Neural cell (in vitro differentiated cells): ENCODE results near the gene MAPK10. TPM values are rescaled to one million over a fixed set of nuclear protein-coding genes. Genes with fewer than 3 reads are reported as not detected.

Experiments
- H2AFZ ChIP-seq: fragments of 200-600, 300-800 bp; sonication (generic), shearing (Covaris generic); 2 replicates; pipeline ENCODE4 v1.6.0; 2014; ENCODE audit warnings: low read depth, mild to moderate bottlenecking, antibody characterized with exemption, low read length, moderate library complexity
- H3F3A ChIP-seq: fragments of 200-600 bp; shearing (Covaris generic); 2 replicates; pipeline ENCODE4 v1.6.1; 2016; ENCODE audit warnings: mild to moderate bottlenecking, moderate library complexity, mixed read lengths, antibody characterized with exemption, low read length; ENCODE audit not compliant: insufficient read depth, poor library complexity, severe bottlenecking
- H3K27ac ChIP-seq: fragments of 200-600, 300-800 bp; sonication (generic), shearing (Covaris generic); 2 replicates; pipeline ENCODE4 v1.5.1; 2014; ENCODE audit warnings: mild to moderate bottlenecking, low read length, moderate library complexity
- H3K27me3 ChIP-seq: fragments of 300-800, 200-600 bp; sonication (generic), shearing (Covaris generic); 2 replicates; pipeline ENCODE4 v1.6.0; 2014; ENCODE audit warnings: mild to moderate bottlenecking, low read depth, low read length, moderate library complexity; ENCODE audit not compliant: insufficient read depth
- H3K36me3 ChIP-seq: fragments of 300-800, 200-600 bp; sonication (generic), shearing (Covaris generic); 2 replicates; pipeline ENCODE4 v1.5.1; 2014; ENCODE audit warnings: mild to moderate bottlenecking, antibody characterized with exemption, low read length, moderate library complexity; ENCODE audit not compliant: insufficient read depth
- H3K4me2 ChIP-seq: fragments of 300-800, 200-600 bp; sonication (generic), shearing (Covaris generic); 2 replicates; pipeline ENCODE4 v1.6.0; 2014; ENCODE audit warnings: mild to moderate bottlenecking, low read length
- H3K4me3 ChIP-seq: fragments of 300-800, 200-600 bp; sonication (generic), shearing (Covaris generic); 2 replicates; pipeline ENCODE4 v1.5.1; 2014; ENCODE audit warnings: mild to moderate bottlenecking, low read length, moderate library complexity
- H3K79me2 ChIP-seq: fragments of 200-600 bp; shearing (Covaris generic); replicated peaks from 2 replicates; pipeline ENCODE4 v1.6.0; 2014; ENCODE audit warnings: mild to moderate bottlenecking, low read length, moderate library complexity; ENCODE audit not compliant: insufficient read depth
- H3K9ac ChIP-seq: fragments of 300-800, 200-600 bp; sonication (generic), shearing (Covaris generic); 2 replicates; pipeline ENCODE4 v1.6.1; 2016; ENCODE audit warnings: mild to moderate bottlenecking, low read length, mixed read lengths
- H3K9me2 ChIP-seq: fragments of 200-600 bp; shearing (Covaris generic); 2 replicates; pipeline ENCODE4 v1.6.1; 2016; ENCODE audit warnings: mild to moderate bottlenecking, low read length, mixed read lengths; ENCODE audit not compliant: insufficient read depth
- H3K9me3 ChIP-seq: fragments of 200-600, 300-800 bp; sonication (generic), shearing (Covaris generic); 2 replicates; pipeline ENCODE4 v1.6.1; 2016; ENCODE audit warnings: mild to moderate bottlenecking, mixed run types, low read length, moderate library complexity, mixed read lengths
- H4K20me1 ChIP-seq: fragments of 200-600 bp; shearing (Covaris generic); 2 replicates; pipeline ENCODE4 v1.6.1; 2016; ENCODE audit warnings: mild to moderate bottlenecking, mixed run types; ENCODE audit not compliant: insufficient read depth
- CTCF ChIP-seq: fragments of 450-650 bp; IDR thresholded peaks from 2 replicates; pipeline ENCODE4 v1.5.1; 2014; ENCODE audit warnings: antibody characterized with exemption, mild to moderate bottlenecking, moderate library complexity; ENCODE audit not compliant: poor library complexity, severe bottlenecking
- EP300 ChIP-seq: fragments of 450-650 bp; conservative IDR thresholded peaks from 2 replicates; pipeline ENCODE4 v1.6.1; 2014; ENCODE audit warnings: antibody characterized with exemption, mild to moderate bottlenecking, moderate library complexity; ENCODE audit not compliant: poor library complexity, severe bottlenecking
- EZH2 ChIP-seq: fragments of 200-600, 300-800 bp; shearing (Covaris generic), sonication (generic); IDR thresholded peaks from 2 replicates; pipeline ENCODE4 v1.6.1; 2014; ENCODE audit warnings: antibody characterized with exemption, low read length, borderline replicate concordance, mild to moderate bottlenecking; ENCODE audit not compliant: insufficient read depth, poor library complexity, severe bottlenecking
- MXI1 ChIP-seq: fragments of 450-650 bp; conservative IDR thresholded peaks from 2 replicates; pipeline ENCODE4 v1.6.1; 2014; ENCODE audit warnings: antibody characterized with exemption, mild to moderate bottlenecking; ENCODE audit not compliant: poor library complexity, severe bottlenecking
- POLR2AphosphoS5 ChIP-seq: IDR thresholded peaks from 2 replicates; pipeline ENCODE4 v1.6.1; 2012
- RAD21 ChIP-seq: fragments of 450-650 bp; conservative IDR thresholded peaks from 2 replicates; pipeline ENCODE4 v1.6.1; 2014; ENCODE audit warnings: antibody characterized with exemption, mild to moderate bottlenecking, moderate library complexity
- SMC3 ChIP-seq: fragments of 450-650 bp; conservative IDR thresholded peaks from 2 replicates; pipeline ENCODE4 v1.6.1; 2014; ENCODE audit warnings: antibody characterized with exemption, mild to moderate bottlenecking, moderate library complexity; ENCODE audit not compliant: poor library complexity
- TAF1 ChIP-seq: IDR thresholded peaks from 2 replicates; pipeline ENCODE4 v1.6.1; 2012; ENCODE audit warnings: low read depth
- polyA plus RNA-seq: library from polyadenylated mRNA; depleted of rRNA; stranded (reverse); fragments of >200 nt; gene quantifications from 2 replicates; pipeline ENCODE4 v1.2.3, GENCODE V29; 2014
- TF ChIP-seq, protein P1 (sequence below): IDR thresholded peaks from 2 replicates; pipeline ENCODE4 v1.6.1; 2012; ENCODE audit warnings: borderline replicate concordance

Gene MAPK10
- polyA plus RNA-seq, 1 donor from 2014 or later: 91.9 TPM

DNA sequence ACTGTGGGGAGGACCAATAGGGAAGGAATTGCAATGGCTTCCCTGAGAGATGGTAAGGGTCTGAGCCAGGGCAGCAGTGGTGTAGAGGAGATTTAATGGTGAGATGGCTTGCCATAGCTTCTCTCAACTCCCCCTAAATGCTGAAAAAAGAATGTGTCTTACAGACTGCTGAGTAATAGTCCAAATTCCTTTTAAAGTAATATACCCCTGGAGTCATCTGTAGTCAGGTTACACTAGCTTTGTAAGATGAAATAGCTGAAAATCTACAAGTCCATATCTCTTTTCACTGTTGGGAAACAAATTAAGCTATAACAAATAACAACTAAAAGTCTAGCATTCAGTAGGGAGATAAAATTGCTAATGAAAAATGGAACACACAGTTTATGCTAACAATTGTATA, 33.5 kb downstream of the MAPK10 start:
- H3K27ac ChIP-seq: no peak overlapping the region
- no peaks in the 10 kb centered on the region for H3K36me3 ChIP-seq
- no peaks in the 10 kb centered on the region for H3K9me3 ChIP-seq
- no peak overlapping the region for H3K4me2 ChIP-seq
- H4K20me1 ChIP-seq: no peaks in the 10 kb centered on the region
- H2AFZ ChIP-seq: no peak overlapping the region
- TF ChIP-seq TAF1: no peak
- TF ChIP-seq RAD21: no peak
- no peak for TF ChIP-seq CTCF
- TF ChIP-seq POLR2AphosphoS5: no peak
- no peak for TF ChIP-seq EP300
- TF ChIP-seq MXI1: no peak
- TF ChIP-seq EZH2: no peak
- TF ChIP-seq, protein P1, sequence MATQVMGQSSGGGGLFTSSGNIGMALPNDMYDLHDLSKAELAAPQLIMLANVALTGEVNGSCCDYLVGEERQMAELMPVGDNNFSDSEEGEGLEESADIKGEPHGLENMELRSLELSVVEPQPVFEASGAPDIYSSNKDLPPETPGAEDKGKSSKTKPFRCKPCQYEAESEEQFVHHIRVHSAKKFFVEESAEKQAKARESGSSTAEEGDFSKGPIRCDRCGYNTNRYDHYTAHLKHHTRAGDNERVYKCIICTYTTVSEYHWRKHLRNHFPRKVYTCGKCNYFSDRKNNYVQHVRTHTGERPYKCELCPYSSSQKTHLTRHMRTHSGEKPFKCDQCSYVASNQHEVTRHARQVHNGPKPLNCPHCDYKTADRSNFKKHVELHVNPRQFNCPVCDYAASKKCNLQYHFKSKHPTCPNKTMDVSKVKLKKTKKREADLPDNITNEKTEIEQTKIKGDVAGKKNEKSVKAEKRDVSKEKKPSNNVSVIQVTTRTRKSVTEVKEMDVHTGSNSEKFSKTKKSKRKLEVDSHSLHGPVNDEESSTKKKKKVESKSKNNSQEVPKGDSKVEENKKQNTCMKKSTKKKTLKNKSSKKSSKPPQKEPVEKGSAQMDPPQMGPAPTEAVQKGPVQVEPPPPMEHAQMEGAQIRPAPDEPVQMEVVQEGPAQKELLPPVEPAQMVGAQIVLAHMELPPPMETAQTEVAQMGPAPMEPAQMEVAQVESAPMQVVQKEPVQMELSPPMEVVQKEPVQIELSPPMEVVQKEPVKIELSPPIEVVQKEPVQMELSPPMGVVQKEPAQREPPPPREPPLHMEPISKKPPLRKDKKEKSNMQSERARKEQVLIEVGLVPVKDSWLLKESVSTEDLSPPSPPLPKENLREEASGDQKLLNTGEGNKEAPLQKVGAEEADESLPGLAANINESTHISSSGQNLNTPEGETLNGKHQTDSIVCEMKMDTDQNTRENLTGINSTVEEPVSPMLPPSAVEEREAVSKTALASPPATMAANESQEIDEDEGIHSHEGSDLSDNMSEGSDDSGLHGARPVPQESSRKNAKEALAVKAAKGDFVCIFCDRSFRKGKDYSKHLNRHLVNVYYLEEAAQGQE: no peak
- no peak for TF ChIP-seq SMC3
- H3K9me2 ChIP-seq: no peaks in the 10 kb centered on the region
- H3K9ac ChIP-seq: no peak overlapping the region
- H3F3A ChIP-seq: no peaks in the 10 kb centered on the region
- H3K4me3 ChIP-seq: no peak overlapping the region
- H3K79me2 ChIP-seq: peaks cover 7% of the 10 kb centered on the region
- H3K27me3 ChIP-seq: no peaks in the 10 kb centered on the region

GRCh38 chr4:86319390-86319789, 40.5 kb downstream of the MAPK10 start:
- no peaks in the 10 kb centered on the region for H3K36me3 ChIP-seq

More at GRCh38 chr4:86319390-86319789, 40.5 kb downstream of the MAPK10 start:
- Histone ChIP-seq H3F3A (peaks cover 2% of the 10 kb centered on the region), H2AFZ (no peak overlapping the region), H4K20me1 (no peaks in the 10 kb centered on the region), H3K9me3 (no peaks in the 10 kb centered on the region), H3K9ac (no peak overlapping the region), H3K9me2 (no peaks in the 10 kb centered on the region), H3K4me3 (no peak overlapping the region), H3K27ac (no peak overlapping the region), H3K27me3 (no peaks in the 10 kb centered on the region), H3K4me2 (no peak overlapping the region), H3K79me2 (peaks cover 4% of the 10 kb centered on the region)
- TF ChIP-seq CTCF (no peak), TAF1 (no peak), EZH2 (no peak), MXI1 (no peak), RAD21 (no peak), POLR2AphosphoS5 (no peak), EP300 (no peak), SMC3 (no peak)
- TF ChIP-seq, protein P1: no peak
